Measurements from ENCODE around the gene CCDC85C.

The CCDC85C gene

DNA sequence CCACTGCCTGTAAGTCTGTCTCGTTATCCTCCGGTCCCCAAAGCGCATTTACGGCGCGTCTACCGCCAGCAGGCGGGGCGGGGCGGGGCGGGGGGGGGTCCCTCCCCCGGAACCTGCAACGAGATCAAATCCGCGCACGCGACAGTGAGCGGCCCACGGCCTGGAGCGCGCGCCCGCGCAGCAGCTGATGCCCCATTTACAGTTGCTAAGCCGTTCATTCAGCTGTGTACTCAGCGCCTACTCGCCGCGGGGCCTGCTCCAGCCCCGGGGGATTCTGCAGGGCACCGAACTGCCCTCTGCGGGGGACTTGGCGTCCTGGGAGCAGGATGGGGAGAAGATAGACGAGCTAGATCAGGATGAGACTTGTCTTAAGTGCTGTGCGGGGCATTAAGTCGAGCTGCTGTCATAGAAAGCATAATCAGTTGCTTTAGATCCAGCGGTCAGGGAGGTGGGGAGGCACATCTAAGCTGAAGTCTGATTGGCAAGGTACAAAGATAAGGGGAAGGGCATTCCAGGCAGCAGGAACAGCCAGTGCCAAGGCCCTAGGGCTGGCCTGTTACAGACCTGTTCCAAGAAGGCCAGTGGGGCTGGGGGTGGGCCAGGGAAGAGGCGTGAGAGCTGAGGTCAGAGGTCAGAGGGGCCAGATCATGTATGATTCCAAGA, 1.4 kb upstream of the CCDC85C start:
- H3K9ac ChIP-seq (ENCODE audit: insufficient read length): peak overlapping the region; percentile 81
- peak overlapping the region; percentile 97 for H3K4me3 ChIP-seq
- no peak for DNase-seq (ENCODE audit: low read depth, low spot score)
- peak overlapping the region; percentile 73; the same call in 1 of the 2 replicates for H3K27ac ChIP-seq
- TF ChIP-seq EZH2 (IDR thresholded peaks at IDR 0.05) (no peak), FOXP2 (optimal IDR thresholded peaks at IDR 0.05; ENCODE audit: control extremely low read depth, extremely low read length, insufficient read depth) (peak; percentile 80)
- no peaks in the 10 kb centered on the region for H3K36me3 ChIP-seq (ENCODE audit: insufficient read depth, low read length)
- no peaks in the 10 kb centered on the region for H3K9me3 ChIP-seq (ENCODE audit: low read depth, low read length)

DNA sequence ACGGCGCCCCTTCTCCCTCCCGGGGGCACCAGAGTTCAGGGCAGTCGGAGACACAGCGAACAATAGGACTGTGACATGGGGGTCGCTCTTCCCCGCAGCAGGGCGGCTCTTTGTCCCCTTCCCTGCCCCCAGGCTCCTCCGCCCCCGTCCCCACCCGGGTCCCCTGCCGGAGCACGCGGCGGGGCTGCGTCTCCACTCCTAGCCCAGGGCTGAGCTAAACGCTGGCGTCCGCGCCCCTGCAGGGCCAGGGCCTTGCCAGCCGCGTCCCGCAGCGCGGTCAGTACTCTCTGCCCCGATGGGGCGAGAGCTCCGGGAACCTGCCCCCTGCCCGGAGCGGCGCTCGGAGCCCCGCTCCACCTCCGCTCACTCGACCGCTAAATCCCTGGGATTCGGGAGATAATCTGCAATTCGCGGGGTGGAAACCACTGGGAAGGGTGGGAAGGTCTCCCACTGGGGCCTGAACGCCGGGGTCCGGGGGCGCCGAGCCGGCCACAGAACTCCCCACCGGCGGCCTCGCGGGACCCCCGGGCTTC, 825 bp upstream of the CCDC85C start:
- Histone ChIP-seq H3K36me3 (ENCODE audit: insufficient read depth, low read length) (no peaks in the 10 kb centered on the region), H3K4me3 (peak overlapping the region; percentile 97), H3K9me3 (ENCODE audit: low read depth, low read length) (no peaks in the 10 kb centered on the region), H3K9ac (ENCODE audit: insufficient read length) (peak overlapping the region; percentile 81), H3K27ac (peak overlapping the region; percentile 73)
- TF ChIP-seq EZH2 (IDR thresholded peaks at IDR 0.05) (no peak), POLR2AphosphoS5 (IDR thresholded peaks at IDR 0.05; ENCODE audit: borderline replicate concordance, low read depth, low read length) (no peak), FOXP2 (optimal IDR thresholded peaks at IDR 0.05; ENCODE audit: control extremely low read depth, extremely low read length, insufficient read depth) (no peak)
- no peak for DNase-seq (ENCODE audit: low read depth, low spot score)

DNA sequence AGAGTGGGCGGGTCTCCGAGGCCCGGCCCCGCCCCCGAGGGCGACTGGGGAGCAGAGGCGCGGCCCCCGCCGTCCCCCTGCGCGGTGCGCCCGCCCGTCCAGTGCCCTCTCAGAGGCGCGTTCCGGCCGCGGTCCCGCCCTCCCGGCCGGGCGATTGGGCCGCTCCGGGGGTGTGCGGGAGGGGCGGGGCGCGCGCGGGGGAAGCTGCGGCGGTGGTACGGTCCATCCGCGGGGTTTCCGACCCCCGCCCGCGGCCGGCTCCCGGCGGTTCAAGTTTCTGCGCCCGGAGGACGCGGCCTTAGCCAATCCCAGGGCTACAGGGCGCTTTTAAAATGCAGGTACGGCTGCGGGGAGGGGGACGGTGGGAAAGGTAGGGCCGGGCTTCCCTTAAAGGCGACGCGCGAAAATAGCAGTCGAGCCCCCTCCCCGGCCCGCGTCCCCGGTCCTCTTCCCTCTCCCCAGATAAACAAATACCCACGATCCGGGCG, 315 bp upstream of the CCDC85C start:
- TF ChIP-seq FOXP2 (optimal IDR thresholded peaks at IDR 0.05; ENCODE audit: control extremely low read depth, extremely low read length, insufficient read depth) (no peak), POLR2AphosphoS5 (IDR thresholded peaks at IDR 0.05; ENCODE audit: borderline replicate concordance, low read depth, low read length) (no peak), EZH2 (IDR thresholded peaks at IDR 0.05) (no peak)
- Histone ChIP-seq H3K4me3 (peak overlapping the region; percentile 97), H3K36me3 (ENCODE audit: insufficient read depth, low read length) (no peaks in the 10 kb centered on the region), H3K9ac (ENCODE audit: insufficient read length) (peak overlapping the region; percentile 81), H3K9me3 (ENCODE audit: low read depth, low read length) (no peaks in the 10 kb centered on the region), H3K27ac (peak overlapping the region; percentile 73)
- DNase-seq (ENCODE audit: low read depth, low spot score): peak; percentile 42

DNA sequence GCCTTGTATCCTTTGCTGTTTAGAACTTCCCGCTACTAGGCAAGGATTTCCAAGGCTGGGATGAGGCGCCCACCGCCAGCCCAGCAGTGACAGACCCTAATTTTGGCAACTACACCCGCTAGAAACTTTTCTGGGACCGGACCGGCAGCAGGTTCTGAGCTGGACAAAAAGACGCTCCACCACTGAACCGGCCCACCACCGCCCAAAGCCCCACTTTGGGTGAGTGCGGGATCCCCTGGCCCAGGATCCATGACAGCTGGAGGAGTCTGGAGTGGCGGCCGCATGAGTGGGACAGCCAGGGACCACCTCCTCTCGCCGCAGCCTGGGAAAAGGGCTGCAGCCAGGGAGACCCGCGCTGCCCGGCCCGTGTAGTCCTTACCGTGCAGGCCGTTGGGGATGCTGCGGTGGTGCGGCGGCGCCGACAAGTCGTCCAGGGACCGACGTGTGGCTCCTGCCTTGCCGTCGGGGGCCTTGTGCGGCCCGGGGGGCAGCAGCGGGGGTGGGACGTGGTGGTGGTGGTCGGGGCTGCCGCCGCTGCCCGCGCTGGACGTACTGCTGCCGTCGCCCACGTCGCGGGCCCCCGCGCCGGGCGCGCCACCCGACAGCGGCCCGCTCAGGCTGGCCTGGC, 1.1 kb downstream of the CCDC85C start:
- no peak for DNase-seq (ENCODE audit: low read depth, low spot score)
- peak overlapping the region; percentile 83 for H3K4me3 ChIP-seq
- peak overlapping the region; percentile 62 for H3K9ac ChIP-seq (ENCODE audit: insufficient read length)
- H3K9me3 ChIP-seq (ENCODE audit: low read depth, low read length): no peaks in the 10 kb centered on the region
- no peaks in the 10 kb centered on the region for H3K36me3 ChIP-seq (ENCODE audit: insufficient read depth, low read length)
- TF ChIP-seq FOXP2 (optimal IDR thresholded peaks at IDR 0.05; ENCODE audit: control extremely low read depth, extremely low read length, insufficient read depth) (no peak), EZH2 (IDR thresholded peaks at IDR 0.05) (no peak), POLR2AphosphoS5 (IDR thresholded peaks at IDR 0.05; ENCODE audit: borderline replicate concordance, low read depth, low read length) (no peak)
- H3K27ac ChIP-seq: no peak overlapping the region

DNA sequence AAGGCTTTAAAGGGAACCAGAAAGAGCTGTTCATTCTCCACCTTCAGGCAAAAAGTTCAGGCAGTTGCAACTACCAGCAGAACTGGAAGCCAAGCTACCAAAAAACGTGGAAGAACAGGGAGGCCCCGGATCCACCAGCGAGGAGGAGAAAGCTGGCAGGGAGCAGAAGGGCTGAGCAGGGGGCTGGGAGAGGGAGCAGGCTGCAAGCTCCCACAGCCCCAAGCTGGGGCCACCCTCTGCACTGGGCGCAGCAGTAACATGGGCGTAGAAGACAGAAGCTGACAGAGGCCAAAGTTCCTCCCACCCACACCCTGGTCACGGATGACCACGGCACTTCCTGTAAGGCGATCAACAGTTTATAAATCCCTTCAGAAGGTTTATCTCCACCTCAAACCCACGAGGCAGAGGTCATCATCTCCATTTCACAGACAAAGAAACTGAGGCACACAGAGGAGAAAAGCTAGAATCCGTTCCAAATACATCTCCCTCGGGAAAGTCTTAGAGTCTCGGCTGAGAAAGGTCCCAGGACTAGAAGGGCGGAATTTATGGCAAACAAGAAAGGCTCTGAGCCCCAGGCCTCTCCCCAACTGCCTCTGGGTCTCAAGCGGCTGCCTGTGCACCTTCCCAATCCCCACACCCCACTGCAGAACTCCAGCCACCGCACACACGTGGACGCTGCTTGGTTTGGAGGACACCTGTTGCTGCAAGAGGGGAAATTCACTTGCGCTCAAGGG, 1.8 kb downstream of the CCDC85C start:
- no peak for DNase-seq (ENCODE audit: low read depth, low spot score)
- H3K27ac ChIP-seq: 0 out of 2 replicates have a peak overlapping the region, but pooled peaks have one; percentile 12
- H3K9ac ChIP-seq (ENCODE audit: insufficient read length): peak overlapping the region; percentile 62
- peak overlapping the region; percentile 83 for H3K4me3 ChIP-seq
- TF ChIP-seq POLR2AphosphoS5 (IDR thresholded peaks at IDR 0.05; ENCODE audit: borderline replicate concordance, low read depth, low read length) (no peak), EZH2 (IDR thresholded peaks at IDR 0.05) (no peak), FOXP2 (optimal IDR thresholded peaks at IDR 0.05; ENCODE audit: control extremely low read depth, extremely low read length, insufficient read depth) (no peak)
- H3K9me3 ChIP-seq (ENCODE audit: low read depth, low read length): no peaks in the 10 kb centered on the region
- H3K36me3 ChIP-seq (ENCODE audit: insufficient read depth, low read length): no peaks in the 10 kb centered on the region

DNA sequence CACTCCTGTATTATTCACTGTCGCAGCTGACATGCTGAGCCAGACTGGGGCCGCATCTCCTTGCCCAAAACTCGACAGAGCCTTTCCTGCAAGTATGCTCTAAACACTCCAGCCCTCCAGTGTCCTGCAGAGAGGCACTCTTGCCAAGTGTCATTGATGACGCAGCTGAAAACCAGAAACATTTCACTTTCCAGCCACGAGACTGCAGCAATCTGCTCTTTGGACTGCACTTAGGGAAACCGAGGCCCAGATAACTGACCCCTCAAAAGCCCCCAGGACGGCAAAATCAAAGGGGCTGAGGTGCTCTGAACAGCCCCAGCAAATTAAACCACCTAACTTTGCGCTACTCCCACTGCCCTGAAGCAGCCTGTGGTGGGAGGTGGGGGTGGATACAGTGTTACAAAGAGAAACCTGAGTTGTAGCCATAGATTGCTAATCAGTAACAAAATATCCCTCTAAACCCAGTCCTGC, 2.6 kb downstream of the CCDC85C start:
- no peak for DNase-seq (ENCODE audit: low read depth, low spot score)
- Histone ChIP-seq H3K4me3 (peak overlapping the region; percentile 83), H3K27ac (no peak overlapping the region), H3K9ac (ENCODE audit: insufficient read length) (peak overlapping the region; percentile 62), H3K9me3 (ENCODE audit: low read depth, low read length) (no peaks in the 10 kb centered on the region), H3K36me3 (ENCODE audit: insufficient read depth, low read length) (no peaks in the 10 kb centered on the region)
- no peak for TF ChIP-seq FOXP2 (optimal IDR thresholded peaks at IDR 0.05; ENCODE audit: control extremely low read depth, extremely low read length, insufficient read depth)
- TF ChIP-seq EZH2 (IDR thresholded peaks at IDR 0.05): no peak
- no peak for TF ChIP-seq POLR2AphosphoS5 (IDR thresholded peaks at IDR 0.05; ENCODE audit: borderline replicate concordance, low read depth, low read length)

DNA sequence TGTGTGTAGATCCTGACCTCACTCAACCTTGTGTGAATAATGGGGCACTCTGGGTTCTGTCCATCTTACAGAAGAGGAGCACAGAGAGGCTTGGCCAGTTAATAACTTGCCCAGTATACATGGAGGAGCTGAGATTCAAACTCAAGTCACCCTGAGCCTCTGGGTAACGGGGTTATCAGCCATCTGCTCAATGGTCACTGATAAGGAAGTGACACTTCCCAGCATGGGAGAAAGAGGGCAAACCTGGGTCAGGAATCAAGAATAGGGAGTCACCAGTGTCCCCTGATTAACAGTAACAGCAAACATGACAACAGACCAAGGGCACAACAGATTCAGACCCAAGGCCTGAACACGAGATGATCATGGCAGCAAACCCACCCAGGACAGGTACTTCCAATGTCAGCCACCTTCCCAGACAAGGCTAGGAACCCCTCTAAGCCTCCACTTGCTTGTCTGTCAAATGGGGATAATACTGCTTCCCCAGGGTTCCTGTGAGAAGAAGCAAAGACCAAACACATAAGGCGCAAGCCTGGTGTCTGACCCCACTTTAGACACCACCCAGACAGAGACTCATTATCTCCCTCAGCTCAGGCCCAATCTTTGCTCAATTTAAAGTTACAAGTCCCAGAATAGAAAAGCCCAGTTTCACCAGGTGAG, 3.6 kb downstream of the CCDC85C start:
- Histone ChIP-seq H3K9me3 (ENCODE audit: low read depth, low read length) (no peaks in the 10 kb centered on the region), H3K27ac (no peak overlapping the region), H3K4me3 (no peak overlapping the region; the same call in 1 of the 2 replicates), H3K9ac (ENCODE audit: insufficient read length) (no peak overlapping the region), H3K36me3 (ENCODE audit: insufficient read depth, low read length) (no peaks in the 10 kb centered on the region)
- no peak for DNase-seq (ENCODE audit: low read depth, low spot score)
- TF ChIP-seq FOXP2 (optimal IDR thresholded peaks at IDR 0.05; ENCODE audit: control extremely low read depth, extremely low read length, insufficient read depth): no peak

All from SK-N-MC (cell line).